ENCODE data around the gene MVB12A.
A peak's percentile ranks its signal among the peaks of the same experiment; 100 is the strongest.

Gene MVB12A
- total RNA-seq: 13.5 to 19.8 (median 14.1) reads per million in 3 experiments

GRCh38 chr19:17419621-17420474 lies at the start of gene MVB12A:
MVB12A (plus strand) TSS chr19:17420047; CDS start chr19:17420136, 89 bp downstream.
- DNase-seq: peak; percentile 96

- no peak for DNase-seq
Measured at GRCh38 chr19:17376935-17377600, 42.8 kb upstream of the MVB12A start, which contains the start of gene PLVAP. PLVAP (minus strand) TSS chr19:17377342; CDS start chr19:17377288, 54 bp downstream.

GRCh38 chr19:17378271-17378670 lies 41.6 kb upstream of the MVB12A start:
- DNase-seq: no peak

- DNase-seq: no peak
Measured at GRCh38 chr19:17379221-17379631, 40.6 kb upstream of the MVB12A start.

GRCh38 chr19:17380426-17381138 lies 39.3 kb upstream of the MVB12A start:
- DNase-seq: no peak

- DNase-seq: peak; percentile 43
Measured at GRCh38 chr19:17385878-17386611, 33.8 kb upstream of the MVB12A start.

GRCh38 chr19:17389288-17389687 lies 30.6 kb upstream of the MVB12A start:
- no peak for DNase-seq

GRCh38 chr19:17389957-17390664 lies 29.7 kb upstream of the MVB12A start:
- DNase-seq: no peak

GRCh38 chr19:17390665-17391370 lies 29.0 kb upstream of the MVB12A start:
- peak; percentile 79 for DNase-seq

GRCh38 chr19:17391371-17392151 lies 28.3 kb upstream of the MVB12A start:
- DNase-seq: no peak

- no peak for DNase-seq
Measured at GRCh38 chr19:17393002-17393401, 26.8 kb upstream of the MVB12A start.

GRCh38 chr19:17393914-17394313 lies 25.9 kb upstream of the MVB12A start, which contains the start of gene CCDC194:
CCDC194 (minus strand) TSS chr19:17394196; CDS start chr19:17394158, 38 bp downstream.
- no peak for DNase-seq

- peak; percentile 37 for DNase-seq
Measured at GRCh38 chr19:17394891-17395415, 24.9 kb upstream of the MVB12A start.

- DNase-seq: no peak
Measured at GRCh38 chr19:17398902-17399527, 20.8 kb upstream of the MVB12A start.

- DNase-seq: no peak
Measured at GRCh38 chr19:17401628-17402027, 18.2 kb upstream of the MVB12A start.

- DNase-seq: no peak
Measured at GRCh38 chr19:17402982-17403855, 16.6 kb upstream of the MVB12A start.

GRCh38 chr19:17404015-17404414 lies 15.8 kb upstream of the MVB12A start:
- no peak for DNase-seq

- DNase-seq: no peak
Measured at GRCh38 chr19:17404621-17405249, 15.1 kb upstream of the MVB12A start.
